Trophoblast cell (in vitro differentiated cells and primary cell): ENCODE measurements around the gene PRMT3.
A peak's percentile ranks its signal among the peaks of the same experiment; 100 is the strongest.
"Not testable (repeated sequence)": the region's sequence is repeated elsewhere in the genome, so short reads cannot be mapped to it uniquely, and the experiment has no call there.

ENCODE experiments used
- DNase-seq, 2 donors: peaks; one replicate each; pipeline ENCODE4 v3.0.0-alpha.2; 2016
- H2AFZ ChIP-seq: 2 replicates; pipeline ENCODE4 v1.6.1; 2013; ENCODE audit warnings: low read length, moderate library complexity, mild to moderate bottlenecking; ENCODE audit not compliant: insufficient read depth, poor library complexity
- H2AK5ac ChIP-seq: 2 replicates; pipeline ENCODE4 v1.6.1; 2013; ENCODE audit warnings: mild to moderate bottlenecking, low read length
- H2BK120ac ChIP-seq: 2 replicates; pipeline ENCODE4 v1.6.1; 2013; ENCODE audit warnings: low read length, mild to moderate bottlenecking, moderate library complexity; ENCODE audit not compliant: insufficient read depth, poor library complexity
- H2BK12ac ChIP-seq: 2 replicates; pipeline ENCODE4 v1.6.1; 2013; ENCODE audit warnings: mild to moderate bottlenecking, low read length, moderate library complexity
- H2BK5ac ChIP-seq: 2 replicates; pipeline ENCODE4 v1.6.1; 2013; ENCODE audit warnings: low read length, low read depth, moderate library complexity, mild to moderate bottlenecking; ENCODE audit not compliant: poor library complexity
- H3K14ac ChIP-seq: 2 replicates; pipeline ENCODE4 v1.6.1; 2013; ENCODE audit warnings: mild to moderate bottlenecking, low read length
- H3K18ac ChIP-seq: 2 replicates; pipeline ENCODE4 v1.6.1; 2013; ENCODE audit warnings: mild to moderate bottlenecking, low read length
- H3K23ac ChIP-seq: 2 replicates; pipeline ENCODE4 v1.6.1; 2013; ENCODE audit warnings: low read length
- H3K27ac ChIP-seq: 2 replicates; pipeline ENCODE4 v1.5.1; 2013; ENCODE audit warnings: low read depth, mild to moderate bottlenecking, inconsistent platforms, low read length, moderate library complexity
- H3K27me3 ChIP-seq: 2 replicates; pipeline ENCODE4 v1.6.1; 2013; ENCODE audit warnings: inconsistent platforms, mild to moderate bottlenecking, low read length, moderate library complexity; ENCODE audit not compliant: insufficient read depth
- H3K36me3 ChIP-seq, 2 experiments: 1 replicate in 1 of 2; 2 replicates in 1 of 2; pipeline ENCODE4 v1.6.1; 2013; ENCODE audit warnings: low read length in 2 of 2, mild to moderate bottlenecking in 2 of 2, moderate library complexity in 1 of 2; ENCODE audit not compliant: insufficient read depth in 2 of 2, control insufficient read depth in 1 of 2
- H3K4ac ChIP-seq: 2 replicates; pipeline ENCODE4 v1.6.1; 2013; ENCODE audit warnings: low read depth, mild to moderate bottlenecking, low read length, moderate library complexity
- H3K4me1 ChIP-seq, 2 experiments: 1 replicate in 1 of 2; 2 replicates in 1 of 2; pipeline ENCODE4 v1.6.1; 2013; ENCODE audit warnings: low read length in 2 of 2, mild to moderate bottlenecking in 2 of 2, moderate library complexity in 1 of 2; ENCODE audit not compliant: insufficient read depth in 2 of 2, control insufficient read depth in 1 of 2
- H3K4me2 ChIP-seq: 2 replicates; pipeline ENCODE4 v1.6.1; 2013; ENCODE audit warnings: inconsistent platforms, mild to moderate bottlenecking, low read length, moderate library complexity
- H3K4me3 ChIP-seq: 2 replicates; pipeline ENCODE4 v1.5.1; 2013; ENCODE audit warnings: mild to moderate bottlenecking, low read depth, low read length, inconsistent platforms
- H3K79me1 ChIP-seq: one replicate; pipeline ENCODE4 v1.6.1; 2013; ENCODE audit warnings: low read length
- H3K79me2 ChIP-seq: 2 replicates; pipeline ENCODE4 v1.6.1; 2013; ENCODE audit warnings: low read length, mild to moderate bottlenecking; ENCODE audit not compliant: control insufficient read depth, insufficient read depth, poor library complexity
- H3K9ac ChIP-seq: 2 replicates; pipeline ENCODE4 v1.6.1; 2013; ENCODE audit warnings: mild to moderate bottlenecking, low read length
- H3K9me3 ChIP-seq: 2 replicates; pipeline ENCODE4 v1.6.1; 2013; ENCODE audit warnings: low read depth, mild to moderate bottlenecking, control low read depth, inconsistent platforms, low read length; ENCODE audit not compliant: insufficient read depth
- H4K12ac ChIP-seq: 2 replicates; pipeline ENCODE4 v1.6.1; 2013; ENCODE audit warnings: low read depth, mild to moderate bottlenecking, low read length, moderate library complexity
- H4K8ac ChIP-seq: 2 replicates; pipeline ENCODE4 v1.6.1; 2013; ENCODE audit warnings: low read depth, mild to moderate bottlenecking, low read length, moderate library complexity
- H4K91ac ChIP-seq: one replicate; pipeline ENCODE4 v1.6.1; 2013; ENCODE audit warnings: low read depth, mild to moderate bottlenecking, low read length, moderate library complexity
- WGBS: extraction: QIAGEN DNeasy Blood & Tissue Kit; methylation state at CpG from one replicate; pipeline ENCODE4 v1.1.7; 2013; ENCODE audit warnings: missing lambda C conversion rate; ENCODE audit not compliant: insufficient read length, insufficient coverage; ENCODE audit errors: extremely low coverage; 5-methylcytosine and 5-hydroxymethylcytosine counted together

PRMT3 gene

DNA sequence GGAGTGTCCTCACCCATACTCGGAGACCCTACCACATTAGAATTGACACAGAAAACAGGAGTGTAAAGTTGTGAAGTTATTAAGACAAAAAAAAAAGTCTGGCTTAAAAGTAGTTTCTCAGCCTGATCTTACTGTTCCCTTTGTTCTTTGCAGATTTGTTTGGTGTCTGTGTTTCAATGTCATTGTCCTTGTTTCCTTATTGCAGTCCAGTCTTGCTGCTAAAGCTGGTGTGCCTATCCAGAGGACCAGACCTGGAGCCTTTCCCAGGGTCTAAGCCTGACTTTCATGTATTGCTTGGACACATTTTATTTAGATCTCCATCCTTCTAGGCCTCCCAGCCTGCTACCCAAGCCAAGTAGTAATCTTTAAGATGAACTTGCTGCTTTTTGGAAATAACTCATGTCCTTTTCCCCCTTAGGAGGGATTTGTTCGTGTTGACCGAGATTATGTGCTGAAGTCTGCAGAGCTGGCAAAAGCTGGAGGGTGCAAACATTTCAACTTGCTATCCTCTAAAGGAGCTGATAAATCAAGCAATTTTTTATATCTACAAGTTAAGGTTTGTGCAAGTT, 11.3 kb upstream of the PRMT3 start:
- Histone ChIP-seq H3K18ac (no peak overlapping the region), H3K27me3 (no peaks in the 10 kb centered on the region), H4K12ac (no peak overlapping the region), H3K4ac (no peak overlapping the region), H3K79me1 (no peaks in the 10 kb centered on the region), H2BK5ac (no peak overlapping the region), H2AFZ (no peak overlapping the region), H3K4me1 (peaks cover 3% of the 10 kb centered on the region in 2 experiments), H2BK12ac (no peak overlapping the region), H3K27ac (no peak overlapping the region), H3K4me3 (no peak overlapping the region), H4K91ac (no peak overlapping the region), H3K23ac (no peak overlapping the region), H3K14ac (no peak overlapping the region), H3K79me2 (no peaks in the 10 kb centered on the region), H3K4me2 (no peak overlapping the region), H3K9me3 (no peaks in the 10 kb centered on the region), H4K8ac (no peak overlapping the region), H2AK5ac (no peak overlapping the region), H3K36me3 (peaks cover 4 to 10% of the 10 kb centered on the region in 2 experiments), H3K9ac (no peak overlapping the region), H2BK120ac (no peak overlapping the region)
- no CpG with 5 or more reads among the region's 3 CpGs for WGBS
- no peak for DNase-seq

DNA sequence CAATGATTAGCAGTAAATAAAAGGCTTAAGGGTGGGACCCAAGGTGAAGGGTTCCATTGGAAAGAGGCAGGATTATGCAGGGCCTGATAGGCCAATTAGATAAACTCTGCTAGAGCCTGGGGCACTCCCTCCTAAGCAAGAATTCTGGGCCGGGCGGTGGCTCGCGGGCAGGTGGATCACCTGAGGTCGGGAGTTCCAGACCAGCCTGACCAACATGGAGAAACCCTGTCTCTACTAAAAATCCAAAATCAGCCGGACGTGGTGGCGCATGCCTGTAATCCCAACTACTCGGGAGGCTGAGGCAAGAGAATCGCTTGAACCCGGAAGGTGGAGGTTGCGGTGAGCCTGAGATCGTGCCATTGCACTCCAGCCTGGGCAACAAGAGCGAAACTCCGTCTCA, 1.5 kb upstream of the PRMT3 start:
- H2AFZ ChIP-seq, H2AK5ac ChIP-seq, H2BK12ac ChIP-seq, H3K4me2 ChIP-seq, H3K27me3 ChIP-seq, H3K14ac ChIP-seq, H3K27ac ChIP-seq, H2BK120ac ChIP-seq, H3K23ac ChIP-seq, H3K9me3 ChIP-seq, H4K91ac ChIP-seq, H3K4me3 ChIP-seq, H3K4me1 ChIP-seq, H2BK5ac ChIP-seq, H4K8ac ChIP-seq, H3K79me2 ChIP-seq, H3K36me3 ChIP-seq, H4K12ac ChIP-seq, H3K9ac ChIP-seq, H3K4ac ChIP-seq, H3K18ac ChIP-seq: not testable (repeated sequence)
- DNase-seq = peak in 1 of 2 donors; percentile 23
- H3K79me1 ChIP-seq = peaks cover 10% of the 10 kb centered on the region
- WGBS = no CpG with 5 or more reads among the region's 15 CpGs

DNA sequence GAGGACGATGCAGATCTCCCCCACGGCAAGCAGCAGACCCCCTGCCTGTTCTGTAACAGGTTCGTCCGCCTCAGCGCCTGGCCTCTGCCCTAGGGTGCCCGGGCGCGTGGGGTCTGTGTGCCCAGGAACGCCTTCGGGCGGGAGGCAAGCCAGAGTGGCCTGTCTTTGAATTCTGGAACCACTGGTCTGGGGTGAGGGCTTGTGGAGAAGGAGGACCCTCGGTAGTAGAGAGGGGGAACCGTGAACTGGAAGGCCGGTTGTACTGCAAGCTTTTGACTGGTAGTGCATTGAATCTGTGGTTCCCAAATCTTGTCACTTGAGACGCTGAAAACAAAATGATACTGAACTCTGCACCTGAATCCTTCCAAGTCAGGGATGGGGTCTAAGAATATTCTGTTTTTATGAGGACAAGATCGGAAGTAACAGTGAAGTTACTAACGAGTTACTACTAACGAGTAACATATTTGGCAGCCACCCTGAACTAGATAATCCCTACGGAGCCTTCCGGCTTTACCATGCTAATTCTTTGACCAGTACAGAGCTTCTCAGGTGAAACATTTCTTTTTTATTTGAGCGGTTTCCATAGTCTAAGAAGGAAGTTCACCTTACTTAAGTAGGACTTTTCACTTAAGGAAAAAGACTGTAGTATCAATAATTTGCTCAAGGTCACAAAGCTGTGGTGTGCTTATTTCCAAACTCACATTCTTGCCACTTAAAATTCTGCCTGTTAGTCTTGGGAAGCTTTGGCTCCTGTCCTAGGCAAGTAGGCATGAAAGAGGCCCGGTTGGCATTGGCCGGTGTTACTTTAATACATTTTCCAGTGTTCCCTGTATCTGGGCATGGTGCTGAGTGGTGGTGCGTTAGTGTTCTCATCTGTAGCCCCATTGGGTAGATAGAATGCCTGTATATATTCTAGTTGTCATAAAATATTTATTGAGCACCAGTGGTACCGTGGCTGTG, 860 bp downstream of the PRMT3 start:
- Histone ChIP-seq H2BK120ac (peak overlapping the region; percentile 90), H4K8ac (peak overlapping the region; percentile 93), H3K79me1 (peaks cover 10% of the 10 kb centered on the region), H3K4me3 (peak overlapping the region; percentile 83), H3K23ac (no peak overlapping the region), H3K27me3 (no peaks in the 10 kb centered on the region), H2BK5ac (peak overlapping the region; percentile 46), H4K91ac (peak overlapping the region; percentile 71), H2AFZ (peak overlapping the region; percentile 94), H3K4ac (peak overlapping the region; percentile 50), H2BK12ac (peak overlapping the region; percentile 28), H3K9ac (peak overlapping the region; percentile 85), H3K18ac (peak overlapping the region; percentile 93), H3K9me3 (no peaks in the 10 kb centered on the region), H3K14ac (peak overlapping the region; percentile 84), H3K79me2 (peaks cover 7% of the 10 kb centered on the region), H3K4me1 (peaks cover 0 to 4% of the 10 kb centered on the region in 2 experiments), H3K4me2 (peak overlapping the region; percentile 93), H2AK5ac (no peak overlapping the region), H4K12ac (peak overlapping the region; percentile 85), H3K27ac (peak overlapping the region; percentile 28), H3K36me3 (peaks cover 0 to 1% of the 10 kb centered on the region in 2 experiments)
- WGBS = no CpG with 5 or more reads among the region's 25 CpGs
- no peak for DNase-seq

DNA sequence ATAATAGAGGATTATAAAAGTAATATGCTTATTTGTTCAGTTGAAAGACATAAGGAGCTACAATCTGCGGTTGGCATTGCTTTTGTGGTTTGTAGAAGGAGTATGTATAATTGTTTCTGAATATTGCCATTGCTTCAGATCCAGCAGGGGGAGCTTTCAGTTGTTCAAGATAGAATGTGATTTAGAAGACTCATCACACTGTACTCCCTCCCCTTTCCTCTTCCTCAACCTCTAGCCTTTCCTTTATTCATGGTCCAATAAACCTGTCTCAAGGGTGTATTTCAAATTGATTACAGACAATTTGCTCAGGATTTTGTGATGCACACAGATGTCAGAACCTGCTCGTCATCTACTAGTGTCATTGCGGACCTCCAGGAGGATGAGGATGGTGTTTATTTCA, 9.8 kb downstream of the PRMT3 start:
- no peak overlapping the region for H3K23ac ChIP-seq
- no peak overlapping the region for H2AFZ ChIP-seq
- no peak overlapping the region for H4K91ac ChIP-seq
- no peak overlapping the region for H3K27ac ChIP-seq
- no peak overlapping the region for H2BK12ac ChIP-seq
- no peaks in the 10 kb centered on the region for H3K4me1 ChIP-seq
- H4K8ac ChIP-seq = no peak overlapping the region
- no peak overlapping the region for H2AK5ac ChIP-seq
- no peak overlapping the region for H2BK5ac ChIP-seq
- H4K12ac ChIP-seq = no peak overlapping the region
- no CpG with 5 or more reads among the region's 3 CpGs for WGBS
- no peak overlapping the region for H3K9ac ChIP-seq
- H3K4me3 ChIP-seq = no peak overlapping the region
- no peaks in the 10 kb centered on the region for H3K79me2 ChIP-seq
- H3K14ac ChIP-seq = no peak overlapping the region
- no peak overlapping the region for H3K4ac ChIP-seq
- H3K4me2 ChIP-seq = no peak overlapping the region
- peaks cover 3 to 4% of the 10 kb centered on the region in 2 experiments for H3K36me3 ChIP-seq
- H2BK120ac ChIP-seq = no peak overlapping the region
- peak in 1 of 2 donors; percentile 53 for DNase-seq
- no peak overlapping the region for H3K18ac ChIP-seq
- H3K79me1 ChIP-seq = no peaks in the 10 kb centered on the region
- H3K27me3 ChIP-seq = no peaks in the 10 kb centered on the region
- H3K9me3 ChIP-seq = no peaks in the 10 kb centered on the region
